ENCODE measurements around the gene LYPD6B.

DNA sequence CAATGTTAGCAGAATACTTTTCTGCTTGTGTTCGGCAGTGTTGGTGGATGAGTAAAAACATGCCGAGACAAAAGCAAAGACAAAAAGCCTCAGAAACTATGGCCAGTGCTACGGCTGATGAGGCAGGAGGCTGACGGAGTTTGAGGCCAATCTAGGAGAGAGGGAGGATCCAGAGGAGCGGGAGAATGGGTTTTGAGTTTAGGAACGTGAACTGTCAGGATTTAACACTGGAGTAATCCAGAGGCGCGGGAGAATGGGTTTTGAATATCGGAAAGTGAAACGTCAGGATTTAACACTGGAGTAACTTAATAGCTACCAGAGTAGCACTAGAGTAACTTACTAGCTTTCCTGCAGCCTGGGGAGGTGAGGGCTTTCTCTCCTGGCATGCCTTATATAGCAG is 37.4 kb downstream of the LYPD6B start:
- TF ChIP-seq CTCF (conservative IDR thresholded peaks at IDR 0.05; ENCODE audit: low read depth in 2 of 2) (no peak), POLR2AphosphoS5 (IDR thresholded peaks at IDR 0.05; ENCODE audit: low read depth) (no peak), EZH2 (IDR thresholded peaks at IDR 0.05; ENCODE audit: low read depth, unreplicated experiment) (no peak), REST (IDR thresholded peaks at IDR 0.05; ENCODE audit: unreplicated experiment) (no peak), EZH2phosphoT487 (IDR thresholded peaks at IDR 0.05; ENCODE audit: unreplicated experiment) (no peak), CREB1 (CRISPR knock-in tag; IDR thresholded peaks at IDR 0.05; ENCODE audit: low read depth) (no peak), NANOG (IDR thresholded peaks at IDR 0.05; ENCODE audit: borderline replicate concordance) (no peak), ZNF331 (CRISPR knock-in tag; IDR thresholded peaks at IDR 0.05; ENCODE audit: low read depth) (no peak), JUNB (IDR thresholded peaks at IDR 0.05; ENCODE audit: unreplicated experiment) (no peak), STAT1 (IDR thresholded peaks at IDR 0.05; ENCODE audit: unreplicated experiment) (no peak), ZNF114 (CRISPR knock-in tag; IDR thresholded peaks at IDR 0.05) (no peak)
- TF ChIP-seq, protein P1, sequence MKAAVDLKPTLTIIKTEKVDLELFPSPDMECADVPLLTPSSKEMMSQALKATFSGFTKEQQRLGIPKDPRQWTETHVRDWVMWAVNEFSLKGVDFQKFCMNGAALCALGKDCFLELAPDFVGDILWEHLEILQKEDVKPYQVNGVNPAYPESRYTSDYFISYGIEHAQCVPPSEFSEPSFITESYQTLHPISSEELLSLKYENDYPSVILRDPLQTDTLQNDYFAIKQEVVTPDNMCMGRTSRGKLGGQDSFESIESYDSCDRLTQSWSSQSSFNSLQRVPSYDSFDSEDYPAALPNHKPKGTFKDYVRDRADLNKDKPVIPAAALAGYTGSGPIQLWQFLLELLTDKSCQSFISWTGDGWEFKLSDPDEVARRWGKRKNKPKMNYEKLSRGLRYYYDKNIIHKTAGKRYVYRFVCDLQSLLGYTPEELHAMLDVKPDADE (IDR thresholded peaks at IDR 0.05) = no peak
- TF ChIP-seq, protein P2, sequence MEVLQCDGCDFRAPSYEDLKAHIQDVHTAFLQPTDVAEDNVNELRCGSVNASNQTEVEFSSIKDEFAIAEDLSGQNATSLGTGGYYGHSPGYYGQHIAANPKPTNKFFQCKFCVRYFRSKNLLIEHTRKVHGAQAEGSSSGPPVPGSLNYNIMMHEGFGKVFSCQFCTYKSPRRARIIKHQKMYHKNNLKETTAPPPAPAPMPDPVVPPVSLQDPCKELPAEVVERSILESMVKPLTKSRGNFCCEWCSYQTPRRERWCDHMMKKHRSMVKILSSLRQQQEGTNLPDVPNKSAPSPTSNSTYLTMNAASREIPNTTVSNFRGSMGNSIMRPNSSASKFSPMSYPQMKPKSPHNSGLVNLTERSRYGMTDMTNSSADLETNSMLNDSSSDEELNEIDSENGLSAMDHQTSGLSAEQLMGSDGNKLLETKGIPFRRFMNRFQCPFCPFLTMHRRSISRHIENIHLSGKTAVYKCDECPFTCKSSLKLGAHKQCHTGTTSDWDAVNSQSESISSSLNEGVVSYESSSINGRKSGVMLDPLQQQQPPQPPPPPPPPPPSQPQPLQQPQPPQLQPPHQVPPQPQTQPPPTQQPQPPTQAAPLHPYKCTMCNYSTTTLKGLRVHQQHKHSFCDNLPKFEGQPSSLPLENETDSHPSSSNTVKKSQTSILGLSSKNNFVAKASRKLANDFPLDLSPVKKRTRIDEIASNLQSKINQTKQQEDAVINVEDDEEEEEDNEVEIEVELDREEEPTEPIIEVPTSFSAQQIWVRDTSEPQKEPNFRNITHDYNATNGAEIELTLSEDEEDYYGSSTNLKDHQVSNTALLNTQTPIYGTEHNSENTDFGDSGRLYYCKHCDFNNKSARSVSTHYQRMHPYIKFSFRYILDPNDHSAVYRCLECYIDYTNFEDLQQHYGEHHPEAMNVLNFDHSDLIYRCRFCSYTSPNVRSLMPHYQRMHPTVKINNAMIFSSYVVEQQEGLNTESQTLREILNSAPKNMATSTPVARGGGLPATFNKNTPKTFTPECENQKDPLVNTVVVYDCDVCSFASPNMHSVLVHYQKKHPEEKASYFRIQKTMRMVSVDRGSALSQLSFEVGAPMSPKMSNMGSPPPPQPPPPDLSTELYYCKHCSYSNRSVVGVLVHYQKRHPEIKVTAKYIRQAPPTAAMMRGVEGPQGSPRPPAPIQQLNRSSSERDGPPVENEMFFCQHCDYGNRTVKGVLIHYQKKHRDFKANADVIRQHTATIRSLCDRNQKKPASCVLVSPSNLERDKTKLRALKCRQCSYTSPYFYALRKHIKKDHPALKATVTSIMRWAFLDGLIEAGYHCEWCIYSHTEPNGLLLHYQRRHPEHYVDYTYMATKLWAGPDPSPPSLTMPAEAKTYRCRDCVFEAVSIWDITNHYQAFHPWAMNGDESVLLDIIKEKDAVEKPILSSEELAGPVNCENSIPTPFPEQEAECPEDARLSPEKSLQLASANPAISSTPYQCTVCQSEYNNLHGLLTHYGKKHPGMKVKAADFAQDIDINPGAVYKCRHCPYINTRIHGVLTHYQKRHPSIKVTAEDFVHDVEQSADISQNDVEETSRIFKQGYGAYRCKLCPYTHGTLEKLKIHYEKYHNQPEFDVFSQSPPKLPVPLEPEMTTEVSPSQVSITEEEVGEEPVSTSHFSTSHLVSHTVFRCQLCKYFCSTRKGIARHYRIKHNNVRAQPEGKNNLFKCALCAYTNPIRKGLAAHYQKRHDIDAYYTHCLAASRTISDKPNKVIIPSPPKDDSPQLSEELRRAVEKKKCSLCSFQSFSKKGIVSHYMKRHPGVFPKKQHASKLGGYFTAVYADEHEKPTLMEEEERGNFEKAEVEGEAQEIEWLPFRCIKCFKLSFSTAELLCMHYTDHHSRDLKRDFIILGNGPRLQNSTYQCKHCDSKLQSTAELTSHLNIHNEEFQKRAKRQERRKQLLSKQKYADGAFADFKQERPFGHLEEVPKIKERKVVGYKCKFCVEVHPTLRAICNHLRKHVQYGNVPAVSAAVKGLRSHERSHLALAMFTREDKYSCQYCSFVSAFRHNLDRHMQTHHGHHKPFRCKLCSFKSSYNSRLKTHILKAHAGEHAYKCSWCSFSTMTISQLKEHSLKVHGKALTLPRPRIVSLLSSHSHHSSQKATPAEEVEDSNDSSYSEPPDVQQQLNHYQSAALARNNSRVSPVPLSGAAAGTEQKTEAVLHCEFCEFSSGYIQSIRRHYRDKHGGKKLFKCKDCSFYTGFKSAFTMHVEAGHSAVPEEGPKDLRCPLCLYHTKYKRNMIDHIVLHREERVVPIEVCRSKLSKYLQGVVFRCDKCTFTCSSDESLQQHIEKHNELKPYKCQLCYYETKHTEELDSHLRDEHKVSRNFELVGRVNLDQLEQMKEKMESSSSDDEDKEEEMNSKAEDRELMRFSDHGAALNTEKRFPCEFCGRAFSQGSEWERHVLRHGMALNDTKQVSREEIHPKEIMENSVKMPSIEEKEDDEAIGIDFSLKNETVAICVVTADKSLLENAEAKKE (CRISPR knock-in tag; IDR thresholded peaks at IDR 0.05) = no peak
